Body of pancreas (tissue), 4 donors: Measurements from ENCODE around the gene SYTL5.

Experiments used
- POLR2A ChIP-seq, 3 donors: fragments of 450-650 bp; IDR thresholded peaks; one replicate each; pipeline ENCODE4 v1.6.1; 2016; ENCODE audit warnings: antibody characterized with exemption in 3 of 3, mild to moderate bottlenecking in 2 of 3
- TF ChIP-seq, protein P1 (sequence below), 7 experiments: fragments of 450-650 bp in 4 of 7; fragments of 200-600 bp in 3 of 7; sonication (generic) in 3 of 7; IDR thresholded peaks; one replicate each; pipeline ENCODE4 v1.5.1; 2016 to 2019; ENCODE audit warnings: antibody characterized with exemption in 7 of 7

DNA sequence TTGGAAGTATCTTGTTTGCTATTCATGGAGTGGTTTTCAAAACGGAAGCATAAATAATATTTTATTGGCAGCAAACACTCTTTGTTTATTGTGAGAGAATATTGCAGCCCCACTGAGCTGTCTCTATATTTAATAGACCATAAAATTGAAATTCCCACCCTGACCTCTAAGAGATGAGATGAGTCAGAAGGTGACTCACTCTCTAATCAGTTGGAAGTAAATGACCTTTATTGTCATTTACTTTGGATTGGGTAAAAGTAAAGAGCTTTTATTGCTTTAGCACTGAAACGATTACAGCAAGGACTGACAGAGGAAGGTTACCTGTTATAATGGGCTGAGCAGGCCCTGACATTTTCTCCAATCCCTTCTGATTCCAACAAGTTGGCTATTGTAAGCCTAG is 55.0 kb downstream of the SYTL5 start:
- TF ChIP-seq, protein P1, sequence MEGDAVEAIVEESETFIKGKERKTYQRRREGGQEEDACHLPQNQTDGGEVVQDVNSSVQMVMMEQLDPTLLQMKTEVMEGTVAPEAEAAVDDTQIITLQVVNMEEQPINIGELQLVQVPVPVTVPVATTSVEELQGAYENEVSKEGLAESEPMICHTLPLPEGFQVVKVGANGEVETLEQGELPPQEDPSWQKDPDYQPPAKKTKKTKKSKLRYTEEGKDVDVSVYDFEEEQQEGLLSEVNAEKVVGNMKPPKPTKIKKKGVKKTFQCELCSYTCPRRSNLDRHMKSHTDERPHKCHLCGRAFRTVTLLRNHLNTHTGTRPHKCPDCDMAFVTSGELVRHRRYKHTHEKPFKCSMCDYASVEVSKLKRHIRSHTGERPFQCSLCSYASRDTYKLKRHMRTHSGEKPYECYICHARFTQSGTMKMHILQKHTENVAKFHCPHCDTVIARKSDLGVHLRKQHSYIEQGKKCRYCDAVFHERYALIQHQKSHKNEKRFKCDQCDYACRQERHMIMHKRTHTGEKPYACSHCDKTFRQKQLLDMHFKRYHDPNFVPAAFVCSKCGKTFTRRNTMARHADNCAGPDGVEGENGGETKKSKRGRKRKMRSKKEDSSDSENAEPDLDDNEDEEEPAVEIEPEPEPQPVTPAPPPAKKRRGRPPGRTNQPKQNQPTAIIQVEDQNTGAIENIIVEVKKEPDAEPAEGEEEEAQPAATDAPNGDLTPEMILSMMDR (IDR thresholded peaks at IDR 0.05) = no peak
- no peak for TF ChIP-seq POLR2A (IDR thresholded peaks at IDR 0.05)
